ENCODE data around the gene PTPRF.

The PTPRF gene

GRCh38 chr1:43673261-43673660 is 142.6 kb downstream of the PTPRF start:
- DNase-seq = no peak
